ENCODE measurements around the gene TCEANC2.

DNA sequence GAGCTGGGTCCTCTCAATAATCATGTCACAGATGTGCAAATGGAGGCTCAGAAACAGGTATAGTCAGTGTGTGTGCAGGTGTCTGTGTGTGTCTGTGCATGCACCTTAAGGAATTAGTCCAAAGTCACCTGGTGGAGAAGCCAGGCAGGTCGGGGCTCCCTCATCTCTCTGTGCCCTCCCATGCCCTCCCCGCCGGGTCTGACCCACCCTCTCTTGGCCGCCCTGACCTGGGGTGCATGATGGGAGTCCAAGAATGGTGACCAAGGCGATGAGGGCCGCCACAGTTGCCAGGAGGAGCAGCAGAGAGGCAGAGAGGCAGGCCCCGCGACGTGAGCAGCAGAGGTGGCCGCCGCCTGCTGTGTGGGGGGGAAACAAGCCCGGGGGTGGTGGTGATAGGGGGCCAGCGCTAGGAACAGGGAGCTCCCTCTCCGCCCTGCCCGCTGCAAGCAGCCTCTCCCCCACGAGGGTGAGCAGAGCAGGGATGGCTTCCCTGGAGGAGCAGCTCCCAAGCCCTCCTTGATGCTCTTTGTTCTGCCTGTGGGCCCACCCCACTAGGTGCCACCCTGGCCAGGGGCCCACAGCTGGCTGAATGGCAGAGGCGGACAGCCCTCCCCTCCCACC is 39.3 kb upstream of the TCEANC2 start:
- TF ChIP-seq, protein P1, sequence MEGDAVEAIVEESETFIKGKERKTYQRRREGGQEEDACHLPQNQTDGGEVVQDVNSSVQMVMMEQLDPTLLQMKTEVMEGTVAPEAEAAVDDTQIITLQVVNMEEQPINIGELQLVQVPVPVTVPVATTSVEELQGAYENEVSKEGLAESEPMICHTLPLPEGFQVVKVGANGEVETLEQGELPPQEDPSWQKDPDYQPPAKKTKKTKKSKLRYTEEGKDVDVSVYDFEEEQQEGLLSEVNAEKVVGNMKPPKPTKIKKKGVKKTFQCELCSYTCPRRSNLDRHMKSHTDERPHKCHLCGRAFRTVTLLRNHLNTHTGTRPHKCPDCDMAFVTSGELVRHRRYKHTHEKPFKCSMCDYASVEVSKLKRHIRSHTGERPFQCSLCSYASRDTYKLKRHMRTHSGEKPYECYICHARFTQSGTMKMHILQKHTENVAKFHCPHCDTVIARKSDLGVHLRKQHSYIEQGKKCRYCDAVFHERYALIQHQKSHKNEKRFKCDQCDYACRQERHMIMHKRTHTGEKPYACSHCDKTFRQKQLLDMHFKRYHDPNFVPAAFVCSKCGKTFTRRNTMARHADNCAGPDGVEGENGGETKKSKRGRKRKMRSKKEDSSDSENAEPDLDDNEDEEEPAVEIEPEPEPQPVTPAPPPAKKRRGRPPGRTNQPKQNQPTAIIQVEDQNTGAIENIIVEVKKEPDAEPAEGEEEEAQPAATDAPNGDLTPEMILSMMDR (conservative IDR thresholded peaks at IDR 0.05 in 1 of 2, IDR thresholded peaks at IDR 0.05 in 1 of 2; ENCODE audit: low read depth in 1 of 2, low read length in 2 of 2) = no peak
- TF ChIP-seq EZH2 (IDR thresholded peaks at IDR 0.05; ENCODE audit: low read length, missing control alignments) = no peak

Measured in fibroblast of lung (primary cell).